Endodermal cell (in vitro differentiated cells): ENCODE results near the gene COQ2. TPM values are rescaled to one million over a fixed set of nuclear protein-coding genes. Genes with fewer than 3 reads are reported as not detected.

Experiments
- DNase-seq: peaks from one replicate; pipeline ENCODE4 v3.0.0-alpha.2; 2017
- H3K27ac ChIP-seq: 2 replicates; pipeline ENCODE4 v1.5.1; 2013; ENCODE audit warnings: mild to moderate bottlenecking, low read depth, low read length, moderate library complexity
- H3K27me3 ChIP-seq: 2 replicates; pipeline ENCODE4 v1.6.1; 2013; ENCODE audit warnings: mild to moderate bottlenecking, low read length, moderate library complexity; ENCODE audit not compliant: insufficient read depth, control insufficient read depth, poor library complexity, severe bottlenecking
- H3K36me3 ChIP-seq: 2 replicates; pipeline ENCODE4 v1.7.0; 2013; ENCODE audit warnings: mild to moderate bottlenecking, low read length, moderate library complexity; ENCODE audit not compliant: control insufficient read depth, insufficient read depth
- H3K4me1 ChIP-seq: one replicate; pipeline ENCODE4 v1.7.0; 2013; ENCODE audit warnings: low read length; ENCODE audit not compliant: control insufficient read depth, insufficient read depth
- H3K4me3 ChIP-seq: 2 replicates; pipeline ENCODE4 v1.5.1; 2013; ENCODE audit warnings: mild to moderate bottlenecking, low read length, moderate library complexity
- H3K9ac ChIP-seq: 2 replicates; pipeline ENCODE4 v1.6.1; 2013; ENCODE audit warnings: mild to moderate bottlenecking, low read length, moderate library complexity; ENCODE audit not compliant: poor library complexity, severe bottlenecking; ENCODE audit errors: extremely low read depth
- H3K9me3 ChIP-seq: 2 replicates; pipeline ENCODE4 v1.6.1; 2013; ENCODE audit warnings: mild to moderate bottlenecking, low read length, moderate library complexity; ENCODE audit not compliant: control insufficient read depth
- H3K27ac Mint-ChIP-seq: 2 replicates; pipeline ENCODE4 v1.8.0; 2020; ENCODE audit warnings: mixed read lengths
- H3K27me3 Mint-ChIP-seq: 2 replicates; pipeline ENCODE4 v1.8.0; 2021; ENCODE audit warnings: mild to moderate bottlenecking, mixed read lengths; ENCODE audit not compliant: insufficient read depth
- H3K36me3 Mint-ChIP-seq: 2 replicates; pipeline ENCODE4 v1.8.0; 2020; ENCODE audit warnings: low read depth, mixed read lengths
- H3K4me1 Mint-ChIP-seq: 2 replicates; pipeline ENCODE4 v1.8.0; 2020; ENCODE audit warnings: mixed read lengths
- H3K4me3 Mint-ChIP-seq: 2 replicates; pipeline ENCODE4 v1.8.0; 2020; ENCODE audit warnings: mild to moderate bottlenecking, moderate library complexity, mixed read lengths
- H3K9me3 Mint-ChIP-seq: 2 replicates; pipeline ENCODE4 v1.8.0; 2020; ENCODE audit warnings: mild to moderate bottlenecking, mixed read lengths
- CTCF ChIP-seq: fragments of 200-600 bp; sonication (generic); conservative IDR thresholded peaks from 2 replicates; pipeline ENCODE4 v1.5.0; 2021; ENCODE audit warnings: antibody characterized with exemption, mild to moderate bottlenecking
- WGBS, 2 experiments: methylation state at CpG; one replicate each; pipeline versions ENCODE4 v1.1.5 to v1.1.7; 2013; ENCODE audit warnings: missing lambda C conversion rate in 2 of 2, mixed read lengths in 1 of 2; ENCODE audit not compliant: insufficient coverage in 1 of 2, insufficient read length in 1 of 2; 5-methylcytosine and 5-hydroxymethylcytosine counted together
- total RNA-seq, 2 donors: library from RNA; stranded (reverse); fragmentation: NEBNext Ultra II Directional in 1 of 2; extraction: Animal tissue kit (Norgen Biotek cat#: 25700) in 1 of 2; gene quantifications; 2 replicates in 1 of 2; 3 replicates in 1 of 2; pipeline ENCODE4 v1.2.1, GENCODE V29; 2021

COQ2 gene
- total RNA-seq, 2 donors from 2014 or later = 17.7 to 18.4 TPM

- no peaks in the 10 kb centered on the region for H3K4me1 ChIP-seq
- no peaks in the 10 kb centered on the region for H3K9me3 ChIP-seq
- TF ChIP-seq CTCF = no peak
- H3K9ac ChIP-seq = no peak overlapping the region
- Mint-ChIP-seq H3K9me3 (no peaks in the 10 kb centered on the region), H3K4me1 (no peaks in the 10 kb centered on the region), H3K36me3 (peaks cover 29% of the 10 kb centered on the region), H3K27me3 (no peaks in the 10 kb centered on the region), H3K27ac (no peak overlapping the region), H3K4me3 (no peak overlapping the region)
- H3K27me3 ChIP-seq = no peaks in the 10 kb centered on the region
- WGBS, 2 experiments = 95 to 100% methylated on average over 1 to 2 of the region's 2 CpGs
- H3K36me3 ChIP-seq = peaks cover 35% of the 10 kb centered on the region
- no peak for DNase-seq
- no peak overlapping the region for H3K27ac ChIP-seq
- H3K4me3 ChIP-seq = no peak overlapping the region
Observed at GRCh38 chr4:83262682-83263081, 21.9 kb downstream of the COQ2 start.

- no peak for TF ChIP-seq CTCF
- Histone ChIP-seq H3K9ac (no peak overlapping the region), H3K4me3 (no peak overlapping the region), H3K4me1 (no peaks in the 10 kb centered on the region), H3K9me3 (no peaks in the 10 kb centered on the region), H3K27ac (no peak overlapping the region), H3K27me3 (no peaks in the 10 kb centered on the region), H3K36me3 (peaks cover 30% of the 10 kb centered on the region)
- H3K4me3 Mint-ChIP-seq = no peak overlapping the region
- no peak overlapping the region for H3K27ac Mint-ChIP-seq
- H3K9me3 Mint-ChIP-seq = no peaks in the 10 kb centered on the region
- DNase-seq = no peak
- no peaks in the 10 kb centered on the region for H3K27me3 Mint-ChIP-seq
- 93 to 94% methylated on average over 4 to 5 of the region's 5 CpGs for WGBS, 2 experiments
- peaks cover 29% of the 10 kb centered on the region for H3K36me3 Mint-ChIP-seq
- H3K4me1 Mint-ChIP-seq = no peaks in the 10 kb centered on the region
Observed at GRCh38 chr4:83261307-83261706, 23.3 kb downstream of the COQ2 start.

- H3K27me3 Mint-ChIP-seq = no peaks in the 10 kb centered on the region
- no peak for TF ChIP-seq CTCF
- no peaks in the 10 kb centered on the region for H3K4me1 Mint-ChIP-seq
- no peak overlapping the region for H3K27ac ChIP-seq
- 90% methylated on average over 1 of the region's 1 CpG; no CpG with 5 or more reads in 1 of the 2 experiments for WGBS, 2 experiments
- no peak overlapping the region for H3K4me3 ChIP-seq
- no peaks in the 10 kb centered on the region for H3K9me3 Mint-ChIP-seq
- H3K36me3 Mint-ChIP-seq = peaks cover 26% of the 10 kb centered on the region
- H3K36me3 ChIP-seq = peaks cover 30% of the 10 kb centered on the region
- H3K27ac Mint-ChIP-seq = no peak overlapping the region
- DNase-seq = no peak
- no peaks in the 10 kb centered on the region for H3K4me1 ChIP-seq
- no peak overlapping the region for H3K4me3 Mint-ChIP-seq
- no peaks in the 10 kb centered on the region for H3K27me3 ChIP-seq
- H3K9ac ChIP-seq = no peak overlapping the region
- H3K9me3 ChIP-seq = no peaks in the 10 kb centered on the region
Observed at GRCh38 chr4:83259586-83259985, 25.0 kb downstream of the COQ2 start.
